PC-9 (cell line): ENCODE measurements around the gene GPR12. TPM values are rescaled to one million over a fixed set of nuclear protein-coding genes. Genes with fewer than 3 reads are reported as not detected.

Experiments
- BruUV-seq: library from RNA; stranded (reverse); fragments of 400-500 nt; replicated peaks from 2 replicates; lab custom pipeline; 2021; lab: Mats Ljungman, UMichigan
- CTCF ChIA-PET: fragments of 300-600 bp; sonication (Branson Sonifier 250); formaldehyde crosslinking; loops from one replicate; lab custom pipeline; 2022; ENCODE audit warnings: antibody characterized with exemption; lab: Charles Lee
- POLR2A ChIA-PET: fragments of 300-600 bp; sonication (Branson Sonifier 250); formaldehyde crosslinking; loops from one replicate; lab custom pipeline; 2022; ENCODE audit warnings: antibody characterized with exemption; ENCODE audit not compliant: unreplicated experiment; lab: Charles Lee
- DNase-seq, 2 experiments: peaks; one replicate each; pipeline versions ENCODE4 v3.0.0 to v3.0.0-alpha.2; 2015 to 2022; ENCODE audit warnings: mixed read lengths in 1 of 2
- H2AFZ ChIP-seq: fragments of 200-600 bp; sonication (generic); 2 replicates; pipeline ENCODE4 v1.8.1; 2017; ENCODE audit warnings: antibody characterized with exemption
- H3F3A ChIP-seq: fragments of 200-600 bp; sonication (generic); 2 replicates; pipeline ENCODE4 v1.8.1; 2017; ENCODE audit warnings: antibody characterized with exemption, mild to moderate bottlenecking, low read depth; ENCODE audit not compliant: insufficient read depth
- H3K27ac ChIP-seq: fragments of 200-600 bp; sonication (generic); 2 replicates; pipeline ENCODE4 v1.6.1; 2016; ENCODE audit warnings: mixed run types
- H3K27me3 ChIP-seq: fragments of 200-600 bp; sonication (generic); 2 replicates; pipeline ENCODE4 v1.6.1; 2016; ENCODE audit warnings: low read depth, mixed run types; ENCODE audit not compliant: insufficient read depth
- H3K36me3 ChIP-seq: fragments of 200-600 bp; sonication (generic); 2 replicates; pipeline ENCODE4 v1.6.1; 2016; ENCODE audit warnings: low read depth, mixed run types
- H3K4me1 ChIP-seq: fragments of 200-600 bp; sonication (generic); replicated peaks from 2 replicates; pipeline ENCODE4 v1.6.1; 2016; ENCODE audit warnings: mixed run types; ENCODE audit not compliant: insufficient read depth
- H3K4me2 ChIP-seq: fragments of 200-600 bp; sonication (generic); 2 replicates; pipeline ENCODE4 v1.6.1; 2017; ENCODE audit warnings: mixed run types
- H3K4me3 ChIP-seq: fragments of 200-600 bp; sonication (generic); 2 replicates; pipeline ENCODE4 v1.6.1; 2016; ENCODE audit warnings: mixed run types
- H3K79me2 ChIP-seq: fragments of 200-600 bp; sonication (generic); 2 replicates; pipeline ENCODE4 v1.6.1; 2017; ENCODE audit warnings: low read depth, mixed run types
- H3K9me2 ChIP-seq: fragments of 200-600 bp; sonication (generic); 2 replicates; pipeline ENCODE4 v1.8.1; 2017; ENCODE audit warnings: mild to moderate bottlenecking; ENCODE audit not compliant: insufficient read depth
- H3K9me3 ChIP-seq: fragments of 200-600 bp; sonication (generic); 2 replicates; pipeline ENCODE4 v1.8.1; 2016; ENCODE audit warnings: low read depth; ENCODE audit not compliant: insufficient read depth
- H4K20me1 ChIP-seq: fragments of 200-600 bp; sonication (generic); 2 replicates; pipeline ENCODE4 v1.8.1; 2017; ENCODE audit not compliant: insufficient read depth
- EZH2 ChIP-seq: fragments of 200-600 bp; sonication (generic); IDR thresholded peaks from 2 replicates; pipeline ENCODE4 v1.8.0; 2017; ENCODE audit warnings: antibody characterized with exemption, low read depth
- intact Hi-C: fragments of 100-400 bp; cut with micrococcal nuclease; formaldehyde crosslinking; loops from one replicate; pipeline ENCODE4 v1.10.0; 2022; ENCODE audit not compliant: unreplicated experiment
- total RNA-seq: library from RNA; stranded (reverse); gene quantifications from 2 replicates; pipeline ENCODE4 v1.2.3, GENCODE V29; 2021
- TF ChIP-seq, protein P1 (sequence below): fragments of 200-600 bp; sonication (generic); conservative IDR thresholded peaks from 2 replicates; pipeline ENCODE4 v1.6.1; 2017; ENCODE audit warnings: mixed run types, antibody characterized with exemption, mild to moderate bottlenecking, moderate library complexity

The GPR12 gene
- total RNA-seq, 1 experiment from 2014 or later, result not detected

DNA sequence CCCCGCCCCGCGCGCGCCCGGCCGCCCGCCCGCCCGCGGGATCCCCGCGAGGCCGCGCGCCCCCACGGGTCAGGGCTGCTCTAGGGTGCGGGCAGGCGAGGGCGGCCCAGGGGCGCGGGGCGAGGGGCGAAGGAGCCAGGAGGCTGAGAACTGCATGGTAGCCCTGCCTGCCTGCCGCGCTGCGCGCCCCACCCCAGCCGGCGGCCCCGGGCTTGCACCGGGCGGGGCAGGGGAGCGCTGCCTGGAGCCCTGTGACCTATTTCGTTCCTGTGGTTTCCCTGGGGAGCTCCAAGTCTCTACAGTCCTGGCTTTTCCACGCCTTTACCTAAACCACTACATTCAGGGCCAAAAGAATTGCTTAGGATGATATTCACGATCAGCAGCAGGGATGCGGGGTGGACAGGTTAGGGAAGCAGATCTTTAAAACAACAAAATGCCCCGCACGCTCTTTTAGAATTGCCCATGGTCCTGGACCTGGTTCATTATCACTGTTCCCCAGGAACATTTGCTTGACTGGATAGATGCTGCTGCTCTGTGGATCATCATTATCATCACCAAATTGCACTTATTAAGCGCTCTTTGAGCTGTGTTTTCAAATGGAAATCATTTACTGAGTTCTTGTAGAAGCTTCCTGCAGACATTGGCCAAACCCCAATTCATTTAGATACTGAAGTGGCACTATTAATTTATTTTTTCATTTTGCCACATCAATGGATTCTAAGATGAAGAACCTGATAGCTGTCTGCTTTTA is 421 bp upstream of the GPR12 start:
- BruUV-seq, result no TSS peak
- H3K27ac ChIP-seq, result no peak overlapping the region
- intact Hi-C loops, result no loop called here
- H3K4me2 ChIP-seq, result no peak overlapping the region
- ChIA-PET CTCF (no interaction called here), POLR2A (no interaction called here)
- no peaks in the 10 kb centered on the region for H3K9me2 ChIP-seq
- no peaks in the 10 kb centered on the region for H3K36me3 ChIP-seq
- H3K27me3 ChIP-seq, result peaks cover 75% of the 10 kb centered on the region
- H4K20me1 ChIP-seq, result no peaks in the 10 kb centered on the region
- no peaks in the 10 kb centered on the region for H3F3A ChIP-seq
- H3K9me3 ChIP-seq, result no peaks in the 10 kb centered on the region
- H2AFZ ChIP-seq, result no peak overlapping the region
- DNase-seq, result no peak
- TF ChIP-seq EZH2, result no peak
- TF ChIP-seq, protein P1, sequence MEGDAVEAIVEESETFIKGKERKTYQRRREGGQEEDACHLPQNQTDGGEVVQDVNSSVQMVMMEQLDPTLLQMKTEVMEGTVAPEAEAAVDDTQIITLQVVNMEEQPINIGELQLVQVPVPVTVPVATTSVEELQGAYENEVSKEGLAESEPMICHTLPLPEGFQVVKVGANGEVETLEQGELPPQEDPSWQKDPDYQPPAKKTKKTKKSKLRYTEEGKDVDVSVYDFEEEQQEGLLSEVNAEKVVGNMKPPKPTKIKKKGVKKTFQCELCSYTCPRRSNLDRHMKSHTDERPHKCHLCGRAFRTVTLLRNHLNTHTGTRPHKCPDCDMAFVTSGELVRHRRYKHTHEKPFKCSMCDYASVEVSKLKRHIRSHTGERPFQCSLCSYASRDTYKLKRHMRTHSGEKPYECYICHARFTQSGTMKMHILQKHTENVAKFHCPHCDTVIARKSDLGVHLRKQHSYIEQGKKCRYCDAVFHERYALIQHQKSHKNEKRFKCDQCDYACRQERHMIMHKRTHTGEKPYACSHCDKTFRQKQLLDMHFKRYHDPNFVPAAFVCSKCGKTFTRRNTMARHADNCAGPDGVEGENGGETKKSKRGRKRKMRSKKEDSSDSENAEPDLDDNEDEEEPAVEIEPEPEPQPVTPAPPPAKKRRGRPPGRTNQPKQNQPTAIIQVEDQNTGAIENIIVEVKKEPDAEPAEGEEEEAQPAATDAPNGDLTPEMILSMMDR, result no peak
- no peak overlapping the region for H3K4me3 ChIP-seq
- no peaks in the 10 kb centered on the region for H3K79me2 ChIP-seq
- no peaks in the 10 kb centered on the region for H3K4me1 ChIP-seq

DNA sequence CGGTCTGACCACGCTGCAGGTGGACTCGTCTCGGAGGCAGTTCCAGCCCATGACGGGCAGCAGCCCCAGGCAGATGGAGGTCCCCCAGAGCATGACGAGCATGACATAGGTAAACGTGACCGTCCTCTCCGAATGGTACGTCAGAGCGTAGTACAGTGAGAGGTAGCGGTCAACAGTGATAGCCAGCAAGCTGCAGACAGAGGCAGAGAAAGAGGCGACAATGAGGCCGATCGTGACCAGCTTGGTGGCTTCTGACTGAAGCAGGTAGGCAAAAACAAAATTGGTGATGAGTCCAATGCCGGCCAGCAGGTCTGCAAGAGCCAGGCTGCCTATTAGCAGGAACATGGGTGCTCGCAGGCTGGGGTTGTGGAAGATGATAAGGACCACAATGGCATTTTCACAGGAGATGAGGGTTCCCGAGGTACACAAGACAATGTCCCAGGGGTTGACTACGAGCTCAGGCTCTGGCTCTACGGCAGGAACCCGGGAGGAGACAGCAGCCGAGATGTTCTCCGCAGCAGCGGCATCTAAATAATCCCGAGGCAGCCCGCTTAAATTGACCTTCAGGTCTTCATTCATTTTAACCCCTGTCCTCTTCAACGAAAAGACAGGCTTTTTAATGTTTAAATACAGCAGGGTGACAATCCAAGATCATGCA is 1.2 kb downstream of the GPR12 start:
- ChIA-PET CTCF (no interaction called here), POLR2A (no interaction called here)
- Histone ChIP-seq H3K9me3 (no peaks in the 10 kb centered on the region), H3K4me1 (no peaks in the 10 kb centered on the region), H3F3A (no peaks in the 10 kb centered on the region), H3K36me3 (no peaks in the 10 kb centered on the region), H4K20me1 (no peaks in the 10 kb centered on the region), H3K79me2 (no peaks in the 10 kb centered on the region), H3K4me3 (no peak overlapping the region), H3K4me2 (no peak overlapping the region), H2AFZ (no peak overlapping the region), H3K27ac (no peak overlapping the region), H3K27me3 (peaks cover 66% of the 10 kb centered on the region), H3K9me2 (no peaks in the 10 kb centered on the region)
- DNase-seq, result no peak
- no TSS peak for BruUV-seq
- TF ChIP-seq EZH2, result no peak
- TF ChIP-seq, protein P1, result no peak
- intact Hi-C loops, result no loop called here

DNA sequence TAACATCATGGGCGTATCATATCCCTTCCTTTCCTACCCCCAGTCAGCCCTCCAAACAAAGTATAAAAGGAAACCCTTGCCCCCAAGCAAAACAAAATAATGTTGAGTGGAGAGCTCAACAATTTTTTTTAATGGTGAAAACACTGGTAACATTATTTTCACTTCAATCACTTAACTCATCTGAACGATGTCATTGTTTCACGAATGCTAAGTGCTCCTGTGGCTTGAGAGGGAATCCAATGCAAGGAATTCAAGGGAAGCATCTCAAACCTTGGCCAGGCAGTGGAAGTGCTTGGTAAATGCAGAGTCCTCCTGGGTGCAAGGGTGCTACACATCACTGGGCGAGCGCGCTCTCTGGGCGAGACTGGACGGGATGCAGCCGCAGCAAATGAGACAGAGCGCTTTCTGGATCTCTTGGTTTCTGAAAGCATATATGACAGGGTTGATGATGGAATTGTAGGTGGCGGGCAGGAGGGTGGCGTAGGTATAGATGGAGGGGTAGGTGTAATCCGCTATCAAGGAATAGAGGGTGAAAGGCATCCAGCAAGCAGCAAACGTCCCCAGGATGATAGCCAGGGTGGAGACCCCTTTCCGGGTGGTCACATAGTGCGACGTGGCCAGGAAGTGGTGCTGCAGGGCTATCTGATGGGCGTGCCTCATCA is 2.0 kb downstream of the GPR12 start:
- no peak overlapping the region for H2AFZ ChIP-seq
- no peak for TF ChIP-seq EZH2
- TF ChIP-seq, protein P1, result no peak
- ChIA-PET POLR2A (no interaction called here), CTCF (no interaction called here)
- H3K9me3 ChIP-seq, result no peaks in the 10 kb centered on the region
- H3K27me3 ChIP-seq, result peaks cover 64% of the 10 kb centered on the region
- H3K4me3 ChIP-seq, result no peak overlapping the region
- no peaks in the 10 kb centered on the region for H3F3A ChIP-seq
- BruUV-seq, result no TSS peak
- no peaks in the 10 kb centered on the region for H4K20me1 ChIP-seq
- H3K36me3 ChIP-seq, result no peaks in the 10 kb centered on the region
- H3K4me2 ChIP-seq, result no peak overlapping the region
- H3K4me1 ChIP-seq, result no peaks in the 10 kb centered on the region
- intact Hi-C loops, result no loop called here
- no peaks in the 10 kb centered on the region for H3K79me2 ChIP-seq
- no peak overlapping the region for H3K27ac ChIP-seq
- DNase-seq, result no peak
- H3K9me2 ChIP-seq, result no peaks in the 10 kb centered on the region
